ENCODE results near the gene FASN. TPM values are rescaled to one million over a fixed set of nuclear protein-coding genes. Genes with fewer than 3 reads are reported as not detected.

FASN gene
- total and polyA plus RNA-seq, 2 of the 13 experiments (the other 11 are each of a cell fraction or from before 2014, with no cell fraction given) = 51.7 to 101 TPM

DNA sequence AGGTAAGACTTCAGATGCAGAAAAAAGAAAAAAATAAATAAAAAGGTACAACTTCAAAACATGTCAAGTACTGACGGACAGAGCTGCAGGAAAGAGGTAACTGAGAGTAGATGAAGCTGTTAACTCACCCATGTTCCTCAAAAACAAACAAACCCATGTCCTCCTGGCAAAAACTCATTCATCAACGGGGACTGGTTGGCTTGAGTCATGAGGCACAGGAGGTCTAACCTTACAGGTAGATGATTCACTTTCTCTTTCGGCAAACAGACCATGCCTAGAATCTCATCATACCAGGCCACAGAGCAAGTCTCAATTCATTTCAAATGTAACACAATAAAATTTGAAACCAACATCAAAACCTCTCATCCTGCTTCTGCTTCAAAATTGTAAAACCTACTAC, 12.3 kb upstream of the FASN start (continued):
- TF ChIP-seq, protein P1, sequence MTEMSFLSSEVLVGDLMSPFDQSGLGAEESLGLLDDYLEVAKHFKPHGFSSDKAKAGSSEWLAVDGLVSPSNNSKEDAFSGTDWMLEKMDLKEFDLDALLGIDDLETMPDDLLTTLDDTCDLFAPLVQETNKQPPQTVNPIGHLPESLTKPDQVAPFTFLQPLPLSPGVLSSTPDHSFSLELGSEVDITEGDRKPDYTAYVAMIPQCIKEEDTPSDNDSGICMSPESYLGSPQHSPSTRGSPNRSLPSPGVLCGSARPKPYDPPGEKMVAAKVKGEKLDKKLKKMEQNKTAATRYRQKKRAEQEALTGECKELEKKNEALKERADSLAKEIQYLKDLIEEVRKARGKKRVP (CRISPR knock-in tag; IDR thresholded peaks at IDR 0.05) = no peak
- TF ChIP-seq SRSF1 (optimal IDR thresholded peaks at IDR 0.05; ENCODE audit: low read depth, low read length) = no peak
- no peak for TF ChIP-seq ZNF747 (CRISPR knock-in tag; IDR thresholded peaks at IDR 0.05; ENCODE audit: borderline replicate concordance)
- TF ChIP-seq THAP11 (CRISPR knock-in tag; IDR thresholded peaks at IDR 0.05) = 0 out of 2 replicates have a peak, but pooled peaks have one; percentile 14
- no peak for TF ChIP-seq NR2C2 (CRISPR knock-in tag; IDR thresholded peaks at IDR 0.05; ENCODE audit: borderline replicate concordance)
- TF ChIP-seq ZSCAN12 (CRISPR knock-in tag; IDR thresholded peaks at IDR 0.05) = no peak
- TF ChIP-seq, protein P2, sequence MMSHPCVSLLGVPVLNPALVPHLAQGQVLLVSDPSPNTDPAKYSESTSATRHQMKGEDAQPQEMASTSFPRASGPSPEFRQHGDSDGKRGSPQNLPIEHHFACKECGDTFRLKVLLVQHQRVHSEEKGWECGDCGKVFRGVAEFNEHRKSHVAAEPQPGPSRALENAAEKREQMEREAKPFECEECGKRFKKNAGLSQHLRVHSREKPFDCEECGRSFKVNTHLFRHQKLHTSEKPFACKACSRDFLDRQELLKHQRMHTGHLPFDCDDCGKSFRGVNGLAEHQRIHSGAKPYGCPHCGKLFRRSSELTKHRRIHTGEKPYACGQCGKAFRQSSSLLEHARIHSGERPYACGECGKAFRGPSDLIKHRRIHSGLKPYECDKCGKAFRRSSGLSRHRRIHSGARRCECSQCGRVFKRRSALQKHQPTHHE (CRISPR knock-in tag; IDR thresholded peaks at IDR 0.05; ENCODE audit: borderline replicate concordance) = no peak
- TF ChIP-seq PPARG (CRISPR knock-in tag; conservative IDR thresholded peaks at IDR 0.05) = 0 out of 2 replicates have a peak, but pooled peaks have one; percentile 52
- TF ChIP-seq ZKSCAN8 (CRISPR knock-in tag; IDR thresholded peaks at IDR 0.05; ENCODE audit: borderline replicate concordance) = no peak
- TF ChIP-seq, protein P3, sequence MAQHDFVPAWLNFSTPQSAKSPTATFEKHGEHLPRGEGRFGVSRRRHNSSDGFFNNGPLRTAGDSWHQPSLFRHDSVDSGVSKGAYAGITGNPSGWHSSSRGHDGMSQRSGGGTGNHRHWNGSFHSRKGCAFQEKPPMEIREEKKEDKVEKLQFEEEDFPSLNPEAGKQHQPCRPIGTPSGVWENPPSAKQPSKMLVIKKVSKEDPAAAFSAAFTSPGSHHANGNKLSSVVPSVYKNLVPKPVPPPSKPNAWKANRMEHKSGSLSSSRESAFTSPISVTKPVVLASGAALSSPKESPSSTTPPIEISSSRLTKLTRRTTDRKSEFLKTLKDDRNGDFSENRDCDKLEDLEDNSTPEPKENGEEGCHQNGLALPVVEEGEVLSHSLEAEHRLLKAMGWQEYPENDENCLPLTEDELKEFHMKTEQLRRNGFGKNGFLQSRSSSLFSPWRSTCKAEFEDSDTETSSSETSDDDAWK (CRISPR knock-in tag; IDR thresholded peaks at IDR 0.05) = no peak
- TF ChIP-seq, protein P4, sequence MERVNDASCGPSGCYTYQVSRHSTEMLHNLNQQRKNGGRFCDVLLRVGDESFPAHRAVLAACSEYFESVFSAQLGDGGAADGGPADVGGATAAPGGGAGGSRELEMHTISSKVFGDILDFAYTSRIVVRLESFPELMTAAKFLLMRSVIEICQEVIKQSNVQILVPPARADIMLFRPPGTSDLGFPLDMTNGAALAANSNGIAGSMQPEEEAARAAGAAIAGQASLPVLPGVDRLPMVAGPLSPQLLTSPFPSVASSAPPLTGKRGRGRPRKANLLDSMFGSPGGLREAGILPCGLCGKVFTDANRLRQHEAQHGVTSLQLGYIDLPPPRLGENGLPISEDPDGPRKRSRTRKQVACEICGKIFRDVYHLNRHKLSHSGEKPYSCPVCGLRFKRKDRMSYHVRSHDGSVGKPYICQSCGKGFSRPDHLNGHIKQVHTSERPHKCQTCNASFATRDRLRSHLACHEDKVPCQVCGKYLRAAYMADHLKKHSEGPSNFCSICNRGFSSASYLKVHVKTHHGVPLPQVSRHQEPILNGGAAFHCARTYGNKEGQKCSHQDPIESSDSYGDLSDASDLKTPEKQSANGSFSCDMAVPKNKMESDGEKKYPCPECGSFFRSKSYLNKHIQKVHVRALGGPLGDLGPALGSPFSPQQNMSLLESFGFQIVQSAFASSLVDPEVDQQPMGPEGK (CRISPR knock-in tag; IDR thresholded peaks at IDR 0.05) = no peak
- TF ChIP-seq, protein P5, sequence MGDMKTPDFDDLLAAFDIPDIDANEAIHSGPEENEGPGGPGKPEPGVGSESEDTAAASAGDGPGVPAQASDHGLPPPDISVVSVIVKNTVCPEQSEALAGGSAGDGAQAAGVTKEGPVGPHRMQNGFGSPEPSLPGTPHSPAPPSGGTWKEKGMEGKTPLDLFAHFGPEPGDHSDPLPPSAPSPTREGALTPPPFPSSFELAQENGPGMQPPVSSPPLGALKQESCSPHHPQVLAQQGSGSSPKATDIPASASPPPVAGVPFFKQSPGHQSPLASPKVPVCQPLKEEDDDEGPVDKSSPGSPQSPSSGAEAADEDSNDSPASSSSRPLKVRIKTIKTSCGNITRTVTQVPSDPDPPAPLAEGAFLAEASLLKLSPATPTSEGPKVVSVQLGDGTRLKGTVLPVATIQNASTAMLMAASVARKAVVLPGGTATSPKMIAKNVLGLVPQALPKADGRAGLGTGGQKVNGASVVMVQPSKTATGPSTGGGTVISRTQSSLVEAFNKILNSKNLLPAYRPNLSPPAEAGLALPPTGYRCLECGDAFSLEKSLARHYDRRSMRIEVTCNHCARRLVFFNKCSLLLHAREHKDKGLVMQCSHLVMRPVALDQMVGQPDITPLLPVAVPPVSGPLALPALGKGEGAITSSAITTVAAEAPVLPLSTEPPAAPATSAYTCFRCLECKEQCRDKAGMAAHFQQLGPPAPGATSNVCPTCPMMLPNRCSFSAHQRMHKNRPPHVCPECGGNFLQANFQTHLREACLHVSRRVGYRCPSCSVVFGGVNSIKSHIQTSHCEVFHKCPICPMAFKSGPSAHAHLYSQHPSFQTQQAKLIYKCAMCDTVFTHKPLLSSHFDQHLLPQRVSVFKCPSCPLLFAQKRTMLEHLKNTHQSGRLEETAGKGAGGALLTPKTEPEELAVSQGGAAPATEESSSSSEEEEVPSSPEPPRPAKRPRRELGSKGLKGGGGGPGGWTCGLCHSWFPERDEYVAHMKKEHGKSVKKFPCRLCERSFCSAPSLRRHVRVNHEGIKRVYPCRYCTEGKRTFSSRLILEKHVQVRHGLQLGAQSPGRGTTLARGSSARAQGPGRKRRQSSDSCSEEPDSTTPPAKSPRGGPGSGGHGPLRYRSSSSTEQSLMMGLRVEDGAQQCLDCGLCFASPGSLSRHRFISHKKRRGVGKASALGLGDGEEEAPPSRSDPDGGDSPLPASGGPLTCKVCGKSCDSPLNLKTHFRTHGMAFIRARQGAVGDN (CRISPR knock-in tag; IDR thresholded peaks at IDR 0.05) = no peak
- 0 out of 2 replicates have a peak, but pooled peaks have one; percentile 9 for TF ChIP-seq BCL6 (CRISPR knock-in tag; IDR thresholded peaks at IDR 0.05)
- no peak for TF ChIP-seq ZNF761 (CRISPR knock-in tag; conservative IDR thresholded peaks at IDR 0.05)
- TF ChIP-seq CENPT (CRISPR knock-in tag; IDR thresholded peaks at IDR 0.05; ENCODE audit: low read depth) = no peak
- peak; percentile 23; the same call in 1 of the 2 replicates for TF ChIP-seq SOX5 (CRISPR knock-in tag; IDR thresholded peaks at IDR 0.05; ENCODE audit: borderline replicate concordance)
- TF ChIP-seq, protein P6, sequence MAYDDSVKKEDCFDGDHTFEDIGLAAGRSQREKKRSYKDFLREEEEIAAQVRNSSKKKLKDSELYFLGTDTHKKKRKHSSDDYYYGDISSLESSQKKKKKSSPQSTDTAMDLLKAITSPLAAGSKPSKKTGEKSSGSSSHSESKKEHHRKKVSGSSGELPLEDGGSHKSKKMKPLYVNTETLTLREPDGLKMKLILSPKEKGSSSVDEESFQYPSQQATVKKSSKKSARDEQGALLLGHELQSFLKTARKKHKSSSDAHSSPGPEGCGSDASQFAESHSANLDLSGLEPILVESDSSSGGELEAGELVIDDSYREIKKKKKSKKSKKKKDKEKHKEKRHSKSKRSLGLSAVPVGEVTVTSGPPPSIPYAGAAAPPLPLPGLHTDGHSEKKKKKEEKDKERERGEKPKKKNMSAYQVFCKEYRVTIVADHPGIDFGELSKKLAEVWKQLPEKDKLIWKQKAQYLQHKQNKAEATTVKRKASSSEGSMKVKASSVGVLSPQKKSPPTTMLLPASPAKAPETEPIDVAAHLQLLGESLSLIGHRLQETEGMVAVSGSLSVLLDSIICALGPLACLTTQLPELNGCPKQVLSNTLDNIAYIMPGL (CRISPR knock-in tag; IDR thresholded peaks at IDR 0.05; ENCODE audit: borderline replicate concordance in 1 of 2, low read depth in 1 of 2) = no peak
- TF ChIP-seq MIER3 (CRISPR knock-in tag; IDR thresholded peaks at IDR 0.05; ENCODE audit: borderline replicate concordance) = peak; percentile 47; the same call in 1 of the 2 replicates

Measured in HepG2 (cell line).